ENCODE data around the gene CHST10. TPM values are rescaled to one million over a fixed set of nuclear protein-coding genes. Genes with fewer than 3 reads are reported as not detected.

CHST10 gene
- total RNA-seq: 17.0 TPM

GRCh38 chr2:100416935-100417710 lies at the start of gene CHST10:
CHST10 (minus strand) TSS chr2:100417668; CDS start chr2:100406675, 10,993 bp downstream.

Small RNAs within 50 kb of the gene (small RNA-seq; reads per million reads assigned to genes)
- gene AC012493.2 (ENCODE audit: low replicate concordance) (not detected), gene AC012493.3 (ENCODE audit: low replicate concordance) (not detected)

Other genes with a start within 250 kb of the CHST10 start
- gene LONRF2, start 95.2 kb downstream of the CHST10 start, total RNA-seq: 4.3 TPM
- not detected for gene NMS, start 52.8 kb upstream of the CHST10 start, total RNA-seq
- 12.0 TPM for gene PDCL3, start 145.3 kb upstream of the CHST10 start, total RNA-seq

Data from metanephros (tissue), 2 donors.